H9 (cell line): ENCODE measurements around the gene HS6ST1. TPM values are rescaled to one million over a fixed set of nuclear protein-coding genes. Genes with fewer than 3 reads are reported as not detected.

ENCODE experiments used
- DNase-seq: peaks from one replicate; pipeline ENCODE4 v3.0.0-alpha.2; 2017
- H2AFZ ChIP-seq: one replicate; pipeline ENCODE4 v1.6.1; 2013; ENCODE audit warnings: mild to moderate bottlenecking, low read length, control low read depth, moderate library complexity
- H2AK5ac ChIP-seq: 2 replicates; pipeline ENCODE4 v1.6.1; 2013; ENCODE audit warnings: low read length, control low read depth, mixed read lengths; ENCODE audit not compliant: insufficient read length
- H2BK120ac ChIP-seq: one replicate; pipeline ENCODE4 v1.6.1; 2013; ENCODE audit warnings: low read depth, mild to moderate bottlenecking, low read length, control low read depth, inconsistent platforms; ENCODE audit not compliant: poor library complexity, severe bottlenecking
- H2BK12ac ChIP-seq: 2 replicates; pipeline ENCODE4 v1.6.1; 2013; ENCODE audit warnings: low read length, control low read depth, mixed read lengths, low read depth; ENCODE audit not compliant: insufficient read length
- H2BK15ac ChIP-seq: 2 replicates; pipeline ENCODE4 v1.6.1; 2013; ENCODE audit warnings: low read depth, low read length, control low read depth
- H2BK20ac ChIP-seq: one replicate; pipeline ENCODE4 v1.6.1; 2013; ENCODE audit warnings: low read depth, mild to moderate bottlenecking, low read length, control low read depth, inconsistent platforms; ENCODE audit not compliant: poor library complexity, severe bottlenecking
- H2BK5ac ChIP-seq: 2 replicates; pipeline ENCODE4 v1.6.1; 2013; ENCODE audit warnings: low read length, control low read depth, mixed read lengths; ENCODE audit not compliant: insufficient read length
- H3K14ac ChIP-seq: 2 replicates; pipeline ENCODE4 v1.6.1; 2013; ENCODE audit warnings: low read length, control low read depth; ENCODE audit not compliant: insufficient read depth
- H3K18ac ChIP-seq: 2 replicates; pipeline ENCODE4 v1.6.1; 2013; ENCODE audit warnings: low read depth, mild to moderate bottlenecking, mixed read lengths, low read length, control low read depth; ENCODE audit not compliant: insufficient read length
- H3K23ac ChIP-seq: 2 replicates; pipeline ENCODE4 v1.6.1; 2013; ENCODE audit warnings: low read length, control low read depth, mixed read lengths, low read depth; ENCODE audit not compliant: insufficient read length
- H3K23me2 ChIP-seq: 2 replicates; pipeline ENCODE4 v1.6.1; 2013; ENCODE audit warnings: low read depth, mild to moderate bottlenecking, mixed read lengths, low read length, control low read depth; ENCODE audit not compliant: insufficient read length, poor library complexity, severe bottlenecking
- H3K27ac ChIP-seq: 2 replicates; pipeline ENCODE4 v1.5.1; 2013; ENCODE audit warnings: low read length, control low read depth, mixed read lengths, low read depth; ENCODE audit not compliant: insufficient read length
- H3K27me3 ChIP-seq: 2 replicates; pipeline ENCODE4 v1.6.1; 2013; ENCODE audit warnings: low read length, control low read depth, inconsistent platforms; ENCODE audit not compliant: insufficient read depth
- H3K4ac ChIP-seq: 2 replicates; pipeline ENCODE4 v1.6.1; 2013; ENCODE audit warnings: low read depth, mild to moderate bottlenecking, control low read depth, inconsistent platforms, low read length, moderate library complexity
- H3K4me1 ChIP-seq: 2 replicates; pipeline ENCODE4 v1.6.1; 2013; ENCODE audit warnings: low read length, control low read depth, inconsistent platforms; ENCODE audit not compliant: insufficient read depth
- H3K4me2 ChIP-seq: 2 replicates; pipeline ENCODE4 v1.6.1; 2013; ENCODE audit warnings: low read length, control low read depth, mixed read lengths; ENCODE audit not compliant: insufficient read length, insufficient read depth
- H3K56ac ChIP-seq: 2 replicates; pipeline ENCODE4 v1.6.1; 2013; ENCODE audit warnings: low read depth, mild to moderate bottlenecking, mixed read lengths, low read length, control low read depth; ENCODE audit not compliant: insufficient read length
- H3K79me1 ChIP-seq: 2 replicates; pipeline ENCODE4 v1.6.1; 2013; ENCODE audit warnings: low read depth, mild to moderate bottlenecking, moderate library complexity, low read length, control low read depth, inconsistent platforms; ENCODE audit not compliant: insufficient read depth, poor library complexity, severe bottlenecking
- H3K79me2 ChIP-seq: 2 replicates; pipeline ENCODE4 v1.6.1; 2013; ENCODE audit warnings: low read length, control low read depth, inconsistent platforms; ENCODE audit not compliant: insufficient read depth
- H3K9ac ChIP-seq: 2 replicates; pipeline ENCODE4 v1.6.1; 2013; ENCODE audit warnings: low read length, control low read depth, mixed read lengths; ENCODE audit not compliant: insufficient read length; ENCODE audit errors: extremely low read depth
- H3K9me3 ChIP-seq: one replicate; pipeline ENCODE4 v1.6.1; 2013; ENCODE audit warnings: low read depth, low read length, inconsistent platforms; ENCODE audit not compliant: control insufficient read depth
- H3T11ph ChIP-seq: one replicate; pipeline ENCODE4 v1.6.1; 2013; ENCODE audit warnings: mild to moderate bottlenecking, low read length, control low read depth, inconsistent platforms
- H4K20me1 ChIP-seq: one replicate; pipeline ENCODE4 v1.6.1; 2013; ENCODE audit not compliant: control insufficient read depth, insufficient read length, insufficient read depth
- H4K5ac ChIP-seq: 2 replicates; pipeline ENCODE4 v1.6.1; 2013; ENCODE audit warnings: low read depth, mild to moderate bottlenecking, mixed read lengths, low read length, control low read depth; ENCODE audit not compliant: insufficient read length
- H4K8ac ChIP-seq: replicated peaks from 2 replicates; pipeline ENCODE4 v1.6.1; 2013; ENCODE audit warnings: low read length, control low read depth, mixed read lengths, low read depth; ENCODE audit not compliant: insufficient read length
- H4K91ac ChIP-seq: 2 replicates; pipeline ENCODE4 v1.6.1; 2013; ENCODE audit warnings: low read depth, mild to moderate bottlenecking, moderate library complexity, mixed read lengths, low read length, control low read depth; ENCODE audit not compliant: insufficient read length
- H3K27ac Mint-ChIP-seq, 3 experiments: 2 replicates in 2 of 3; 3 replicates in 1 of 3; pipeline ENCODE4 v1.8.0; 2020 to 2021; ENCODE audit warnings: mixed read lengths in 3 of 3, mild to moderate bottlenecking in 1 of 3, moderate library complexity in 1 of 3
- H3K27me3 Mint-ChIP-seq: 2 replicates; pipeline ENCODE4 v1.8.0; 2021; ENCODE audit warnings: low read depth, mild to moderate bottlenecking, moderate library complexity, mixed read lengths
- H3K36me3 Mint-ChIP-seq, 3 experiments: 2 replicates in 2 of 3; 3 replicates in 1 of 3; pipeline ENCODE4 v1.8.0; 2020 to 2021; ENCODE audit warnings: low read depth in 3 of 3, mixed read lengths in 3 of 3; ENCODE audit not compliant: insufficient read depth in 1 of 3
- H3K4me1 Mint-ChIP-seq, 2 experiments: 2 replicates each; pipeline ENCODE4 v1.8.0; 2020; ENCODE audit warnings: mixed read lengths in 2 of 2
- H3K4me3 Mint-ChIP-seq, 2 experiments: 2 replicates in 1 of 2; 3 replicates in 1 of 2; pipeline ENCODE4 v1.8.0; 2020 to 2021; ENCODE audit warnings: mild to moderate bottlenecking in 2 of 2, mixed read lengths in 2 of 2, moderate library complexity in 1 of 2
- H3K9me3 Mint-ChIP-seq, 2 experiments: 2 replicates in 1 of 2; 3 replicates in 1 of 2; pipeline ENCODE4 v1.8.0; 2020; ENCODE audit warnings: mild to moderate bottlenecking in 2 of 2, mixed read lengths in 2 of 2, moderate library complexity in 1 of 2
- WGBS: extraction: QIAGEN DNeasy Blood & Tissue Kit; methylation state at CpG from one replicate; pipeline ENCODE4 v1.1.7; 2013; ENCODE audit warnings: missing lambda C conversion rate, low lambda C conversion rate, mixed read lengths; ENCODE audit not compliant: insufficient read length; ENCODE audit errors: extremely low coverage; 5-methylcytosine and 5-hydroxymethylcytosine counted together
- total RNA-seq: library from RNA; stranded (reverse); gene quantifications from 2 replicates; pipeline ENCODE4 v1.2.1, GENCODE V29; 2021
- TF ChIP-seq, protein P1 (sequence below): fragments of 200-600 bp; sonication (generic); conservative IDR thresholded peaks from 3 replicates; pipeline ENCODE4 v1.8.0; 2021; ENCODE audit warnings: antibody characterized with exemption, mild to moderate bottlenecking

The HS6ST1 gene
- total RNA-seq, 1 experiment from 2014 or later, result 60.2 TPM

DNA sequence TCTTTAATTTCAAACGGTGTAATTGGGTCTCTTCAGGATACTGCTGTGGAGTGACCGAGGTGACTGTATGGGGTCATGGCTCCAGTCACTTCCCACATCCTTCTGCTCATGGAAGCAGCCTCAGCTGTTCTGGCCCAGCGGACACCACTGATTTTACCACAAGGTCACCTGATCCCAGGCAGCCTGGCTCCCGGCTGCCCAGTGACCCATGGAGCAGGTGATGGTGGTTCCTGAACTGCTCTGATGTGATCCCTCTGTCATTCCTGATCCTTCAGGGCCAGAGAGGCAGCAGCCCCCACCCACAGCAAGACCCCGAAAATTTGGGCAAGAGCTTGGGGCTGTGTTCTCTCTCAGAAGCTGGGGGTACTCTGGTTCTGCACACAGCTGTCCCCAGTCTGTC is 35.5 kb upstream of the HS6ST1 start:
- H3K56ac ChIP-seq, result no peak overlapping the region
- no peak overlapping the region for H2AFZ ChIP-seq
- no peak overlapping the region for H2AK5ac ChIP-seq
- no peak overlapping the region for H3K23ac ChIP-seq
- no peak overlapping the region for H3K14ac ChIP-seq
- H3K27me3 ChIP-seq, result no peaks in the 10 kb centered on the region
- no peak overlapping the region for H4K8ac ChIP-seq
- no peak overlapping the region for H2BK20ac ChIP-seq
- no peak overlapping the region for H3T11ph ChIP-seq
- Mint-ChIP-seq H3K9me3 (peaks cover 25 to 27% of the 10 kb centered on the region in 2 experiments), H3K27me3 (peaks cover 2% of the 10 kb centered on the region), H3K4me1 (no peaks in the 10 kb centered on the region), H3K4me3 (no peak overlapping the region), H3K36me3 (peaks cover 12 to 28% (median 20%) of the 10 kb centered on the region in 3 experiments), H3K27ac (no peak overlapping the region)
- H3K9me3 ChIP-seq, result peaks cover 13% of the 10 kb centered on the region
- no peak overlapping the region for H2BK15ac ChIP-seq
- DNase-seq, result no peak
- H3K79me2 ChIP-seq, result no peaks in the 10 kb centered on the region
- no peak overlapping the region for H2BK120ac ChIP-seq
- no peak overlapping the region for H3K18ac ChIP-seq
- H2BK12ac ChIP-seq, result no peak overlapping the region
- H3K79me1 ChIP-seq, result no peaks in the 10 kb centered on the region
- no peaks in the 10 kb centered on the region for H3K23me2 ChIP-seq
- H3K4me1 ChIP-seq, result no peaks in the 10 kb centered on the region
- H4K91ac ChIP-seq, result no peak overlapping the region
- no peak overlapping the region for H2BK5ac ChIP-seq
- no peak overlapping the region for H4K5ac ChIP-seq
- H4K20me1 ChIP-seq, result no peaks in the 10 kb centered on the region
- no peak overlapping the region for H3K9ac ChIP-seq
- no peak overlapping the region for H3K4me2 ChIP-seq
- TF ChIP-seq, protein P1, sequence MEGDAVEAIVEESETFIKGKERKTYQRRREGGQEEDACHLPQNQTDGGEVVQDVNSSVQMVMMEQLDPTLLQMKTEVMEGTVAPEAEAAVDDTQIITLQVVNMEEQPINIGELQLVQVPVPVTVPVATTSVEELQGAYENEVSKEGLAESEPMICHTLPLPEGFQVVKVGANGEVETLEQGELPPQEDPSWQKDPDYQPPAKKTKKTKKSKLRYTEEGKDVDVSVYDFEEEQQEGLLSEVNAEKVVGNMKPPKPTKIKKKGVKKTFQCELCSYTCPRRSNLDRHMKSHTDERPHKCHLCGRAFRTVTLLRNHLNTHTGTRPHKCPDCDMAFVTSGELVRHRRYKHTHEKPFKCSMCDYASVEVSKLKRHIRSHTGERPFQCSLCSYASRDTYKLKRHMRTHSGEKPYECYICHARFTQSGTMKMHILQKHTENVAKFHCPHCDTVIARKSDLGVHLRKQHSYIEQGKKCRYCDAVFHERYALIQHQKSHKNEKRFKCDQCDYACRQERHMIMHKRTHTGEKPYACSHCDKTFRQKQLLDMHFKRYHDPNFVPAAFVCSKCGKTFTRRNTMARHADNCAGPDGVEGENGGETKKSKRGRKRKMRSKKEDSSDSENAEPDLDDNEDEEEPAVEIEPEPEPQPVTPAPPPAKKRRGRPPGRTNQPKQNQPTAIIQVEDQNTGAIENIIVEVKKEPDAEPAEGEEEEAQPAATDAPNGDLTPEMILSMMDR, result no peak
- WGBS, result no CpG with 5 or more reads among the region's 5 CpGs
- H3K4ac ChIP-seq, result no peak overlapping the region
- H3K27ac ChIP-seq, result no peak overlapping the region
